HG03097 (cell line): ENCODE results near the gene THAP7.
"Not testable (repeated sequence)": the region's sequence is repeated elsewhere in the genome, so short reads cannot be mapped to it uniquely, and the experiment has no call there.

ENCODE experiments used
- ATAC-seq: cut with Tn5 transposase; IDR thresholded peaks from one replicate; pipeline ENCODE4 v1.9.1; 2021; ENCODE audit not compliant: unreplicated experiment, low FRiP score

THAP7 gene

GRCh38 chr22:20980938-20981722, 20.8 kb downstream of the THAP7 start:
- ATAC-seq: peak; percentile 7

DNA sequence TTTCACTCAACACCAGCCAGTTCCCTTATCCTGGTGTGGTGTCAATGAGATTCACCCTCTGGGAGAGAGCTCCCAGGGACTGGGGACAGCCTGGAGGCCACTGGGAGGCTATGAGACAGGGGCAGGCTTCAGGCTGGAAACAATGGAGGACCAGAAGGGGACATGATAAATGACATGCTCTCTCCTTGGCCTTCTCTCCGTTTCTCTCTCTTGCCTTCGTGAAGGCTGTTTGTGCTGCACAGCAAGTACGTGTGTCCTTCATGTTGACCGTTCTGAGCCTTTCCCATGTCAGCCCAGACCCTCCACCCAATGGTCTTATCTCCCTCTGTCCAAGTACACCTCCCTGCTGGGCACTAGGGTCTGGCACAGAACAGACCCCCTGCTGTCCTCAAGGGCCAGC, 21.4 kb downstream of the THAP7 start:
- no peak for ATAC-seq

- no peak for ATAC-seq
Measured at GRCh38 chr22:20979940-20980453, 21.9 kb downstream of the THAP7 start.

- ATAC-seq: no peak
Measured at GRCh38 chr22:20979243-20979809, 22.6 kb downstream of the THAP7 start.

GRCh38 chr22:20978419-20978818, 23.5 kb downstream of the THAP7 start:
- no peak for ATAC-seq

DNA sequence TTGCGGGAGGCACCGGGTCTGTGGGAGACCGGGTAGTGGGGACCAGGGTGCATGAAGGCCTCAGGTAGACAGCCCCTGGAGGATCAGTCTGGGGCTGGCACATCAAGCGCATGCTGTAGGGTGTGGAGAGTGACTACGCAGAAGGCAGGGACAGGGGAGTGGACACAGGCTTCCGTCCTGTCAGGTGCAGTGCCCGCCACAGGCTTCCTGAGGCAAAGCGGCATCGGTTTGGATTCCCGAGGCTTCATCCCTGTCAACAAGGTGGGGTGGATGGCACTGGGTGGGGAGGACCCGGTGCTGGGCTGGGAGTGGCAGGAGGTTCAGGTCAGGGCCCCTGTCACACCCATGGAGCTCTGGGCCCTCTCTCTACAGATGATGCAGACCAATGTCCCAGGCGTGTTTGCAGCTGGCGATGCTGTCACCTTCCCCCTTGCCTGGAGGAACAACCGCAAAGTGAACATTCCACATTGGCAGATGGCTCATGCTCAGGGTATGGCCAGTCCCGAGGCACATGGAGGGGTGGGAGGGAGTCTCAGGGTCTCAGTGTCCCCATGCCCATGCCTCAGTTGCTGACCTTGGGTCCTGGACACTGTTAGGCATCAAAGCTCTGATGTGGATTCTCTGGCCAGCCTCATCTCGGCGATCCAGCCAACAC, 24.3 kb downstream of the THAP7 start:
- no peak for ATAC-seq

GRCh38 chr22:20977019-20977418, 24.9 kb downstream of the THAP7 start:
- ATAC-seq: no peak

- ATAC-seq: no peak
Measured at GRCh38 chr22:20976291-20976877, 25.5 kb downstream of the THAP7 start.

DNA sequence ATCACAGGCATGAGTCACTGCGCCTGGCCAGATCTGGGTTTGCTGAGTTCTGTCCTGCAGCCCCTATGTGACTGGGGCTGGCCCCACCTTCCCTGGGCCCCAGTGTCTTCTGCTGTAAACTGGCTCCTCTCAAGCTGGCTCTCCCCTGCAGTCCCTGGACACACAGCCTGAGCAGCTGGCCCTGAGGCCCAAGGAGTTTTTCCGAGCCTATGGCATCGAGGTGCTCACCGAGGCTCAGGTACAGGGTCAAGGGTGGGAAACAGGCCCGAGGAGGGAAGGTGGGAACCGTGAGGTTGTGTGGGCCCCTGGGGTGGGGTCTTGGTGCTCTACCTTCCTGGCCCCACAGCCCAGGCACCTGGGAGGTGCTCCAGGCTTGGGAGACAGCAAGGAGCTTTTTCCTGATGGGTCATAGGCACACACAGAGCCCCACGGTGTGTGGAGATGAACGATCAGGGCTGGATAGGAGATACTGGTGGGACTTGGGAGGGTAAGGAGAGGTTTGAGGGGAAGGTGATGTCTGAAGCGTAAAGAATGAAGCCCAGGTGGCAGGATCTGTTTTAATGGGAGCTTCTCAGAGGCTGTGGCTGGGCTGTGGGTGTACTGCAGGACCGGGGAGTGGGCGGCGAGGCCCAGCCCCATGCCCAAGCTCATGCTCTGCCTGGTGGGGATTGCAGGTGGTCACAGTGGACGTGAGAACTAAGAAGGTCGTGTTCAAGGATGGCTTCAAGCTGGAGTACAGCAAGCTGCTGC, 26.2 kb downstream of the THAP7 start:
- no peak for ATAC-seq

DNA sequence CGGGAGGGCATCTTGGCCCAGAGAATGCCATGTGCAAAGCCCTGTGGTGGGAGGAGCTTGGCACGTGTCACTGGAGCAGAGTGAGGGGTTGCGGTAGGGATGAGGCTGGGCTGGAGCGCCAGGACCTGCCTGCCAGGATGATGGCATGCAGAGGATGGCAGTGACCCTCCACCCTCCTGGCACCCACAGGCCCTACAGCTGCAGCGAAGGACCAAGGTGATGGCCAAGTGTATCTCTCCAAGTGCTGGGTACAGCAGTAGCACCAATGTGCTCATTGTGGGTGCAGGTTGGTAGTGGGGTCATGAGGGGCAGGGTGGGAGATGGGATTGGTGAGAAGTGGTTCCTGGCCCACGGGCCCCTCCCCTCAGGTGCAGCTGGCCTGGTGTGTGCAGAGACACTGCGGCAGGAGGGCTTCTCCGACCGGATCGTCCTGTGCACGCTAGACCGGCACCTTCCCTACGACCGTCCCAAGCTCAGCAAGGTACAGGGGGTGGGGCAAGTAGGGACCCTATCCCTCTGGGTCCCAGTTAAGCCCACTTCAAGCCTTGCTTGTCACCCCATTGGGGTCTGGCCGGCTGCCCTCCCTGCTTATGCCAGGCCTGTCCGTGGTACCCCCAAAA, 27.5 kb downstream of the THAP7 start:
- ATAC-seq: no peak

GRCh38 chr22:20973634-20974286, 28.2 kb downstream of the THAP7 start:
- ATAC-seq: no peak

- ATAC-seq: no peak
Measured at GRCh38 chr22:20972933-20973577, 28.9 kb downstream of the THAP7 start.

DNA sequence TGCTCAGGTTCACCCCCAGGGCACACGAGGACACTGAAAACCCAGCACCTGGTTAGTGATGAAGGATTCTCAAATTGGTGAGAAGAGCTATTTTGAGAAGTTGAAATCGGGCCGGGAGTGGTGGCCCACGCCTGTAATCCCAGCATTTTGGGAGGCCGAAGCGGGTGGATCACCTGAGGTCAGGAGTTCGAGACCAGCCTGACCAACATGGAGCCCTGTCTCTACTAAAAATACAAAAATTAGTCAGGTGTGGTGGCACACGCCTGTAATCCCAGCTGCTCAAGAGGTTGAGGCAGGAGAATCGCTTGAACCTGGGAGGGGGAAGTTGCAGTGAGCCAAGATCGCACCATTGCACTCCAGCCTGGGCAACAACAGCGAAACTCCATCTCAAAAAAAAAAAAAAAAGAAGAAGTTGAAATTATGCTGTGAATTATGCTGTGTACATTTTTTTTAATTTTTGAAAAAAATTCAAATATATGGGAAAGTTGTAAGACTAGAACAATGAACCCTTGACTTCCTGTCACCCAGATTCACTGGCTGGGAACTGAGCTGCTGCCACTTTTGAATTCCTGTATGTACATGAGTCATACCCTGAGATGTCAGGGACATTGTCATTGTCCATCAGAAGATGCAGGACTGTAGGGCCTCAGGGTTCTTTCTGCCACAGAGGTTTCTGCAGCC, 29.8 kb downstream of the THAP7 start:
- ATAC-seq: not testable (repeated sequence)

DNA sequence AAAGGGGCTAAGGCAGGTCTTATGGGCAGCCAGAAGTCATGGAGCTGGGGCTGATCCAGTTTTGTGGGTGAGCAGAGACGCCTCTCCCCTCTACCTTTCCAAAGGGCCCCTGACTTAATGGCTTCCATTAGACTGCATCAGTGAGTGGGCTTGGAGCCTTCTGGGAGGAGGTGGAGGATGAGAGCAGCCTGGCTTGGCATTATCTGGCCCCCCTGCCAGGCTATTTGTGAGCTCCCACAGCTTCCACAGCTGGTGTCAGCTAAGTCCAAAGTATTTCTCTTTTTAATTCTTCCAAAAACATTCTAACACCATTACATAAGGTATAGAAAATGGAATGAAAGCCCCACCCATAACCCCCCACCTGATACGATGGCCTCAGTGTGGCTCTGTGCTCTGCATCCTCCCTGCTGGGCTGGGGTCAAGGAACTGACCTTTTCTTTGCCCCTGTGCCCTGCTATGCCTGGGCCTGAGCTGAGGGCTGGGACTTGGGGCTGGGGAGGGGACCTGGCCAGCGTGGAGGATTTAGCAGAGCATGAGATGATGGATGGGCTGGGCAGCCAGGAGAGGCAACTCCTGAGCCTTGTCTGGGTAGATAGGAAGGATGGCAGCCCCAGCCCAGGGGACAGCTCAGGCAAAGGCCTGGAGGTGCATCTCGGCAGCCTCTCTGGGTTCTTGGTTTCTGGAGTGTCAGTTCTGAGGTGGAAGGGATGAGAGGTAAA, 30.8 kb downstream of the THAP7 start:
- no peak for ATAC-seq

DNA sequence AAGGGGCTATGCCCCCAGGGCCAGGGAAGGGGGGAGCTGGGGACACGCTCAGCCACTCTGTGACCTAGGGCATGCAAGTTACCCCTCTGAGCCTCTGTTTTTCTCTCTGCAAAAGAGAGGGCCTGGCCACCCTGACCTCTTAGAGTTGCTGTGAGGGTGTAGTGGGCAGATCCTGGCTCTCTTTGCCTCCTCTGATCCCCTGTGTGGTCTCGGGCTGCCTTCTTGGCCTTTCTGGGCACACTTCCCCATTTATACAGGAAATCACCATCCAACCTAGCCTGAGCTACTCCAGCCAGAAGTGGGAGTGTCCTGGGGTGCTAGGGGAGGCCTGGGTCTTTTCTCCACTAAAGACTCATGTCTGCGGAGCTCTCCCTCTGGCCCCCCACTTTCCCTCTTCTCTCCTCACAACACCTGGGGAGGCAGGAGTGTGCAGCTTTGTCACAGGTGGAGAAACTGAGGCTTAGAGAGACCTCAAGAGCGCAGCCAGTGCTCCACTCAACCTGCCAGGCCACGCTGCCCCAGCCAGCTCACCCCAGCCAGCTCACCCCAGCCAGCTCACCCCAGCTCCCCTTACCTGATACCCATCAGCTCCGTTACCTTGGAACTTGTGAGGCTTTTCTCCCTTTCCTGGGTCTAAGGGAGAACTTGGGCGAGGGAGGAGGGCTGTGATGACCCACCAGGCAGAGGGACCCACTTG, 33.5 kb downstream of the THAP7 start:
- no peak for ATAC-seq

GRCh38 chr22:20967697-20968211, 34.2 kb downstream of the THAP7 start:
- ATAC-seq: no peak
